HepG2 (cell line): ENCODE results near the gene MUC13. TPM values are rescaled to one million over a fixed set of nuclear protein-coding genes. Genes with fewer than 3 reads are reported as not detected.

Source experiments
- ATAC-seq: fragments of 200-7000 bp; cut with Tn5 transposase; 3 replicates; pipeline ENCODE4 v1.9.1; 2020; ENCODE audit warnings: mild to moderate bottlenecking, moderate library complexity
- BruUV-seq: library from RNA; stranded (reverse); fragments of 400-500 nt; replicated peaks from 2 replicates; lab custom pipeline; 2021; lab: Mats Ljungman, UMichigan
- CTCF ChIA-PET: fragments of 300-600 bp; formaldehyde crosslinking; extraction: SDS; loops from one replicate; lab custom pipeline; 2021; ENCODE audit warnings: low total read pairs, inconsistent platforms, low intra/inter-chr PET ratio; lab: Yijun Ruan, JAX
- POLR2A ChIA-PET: fragments of 350-600 bp; sonication (Branson Sonifier 250); formaldehyde crosslinking; loops from one replicate; lab custom pipeline; 2020; ENCODE audit warnings: antibody characterized with exemption, inconsistent platforms; lab: Yijun Ruan, JAX
- DNase-seq: peaks from one replicate; pipeline ENCODE4 v3.0.0-alpha.2; 2015; ENCODE audit warnings: low spot score
- FAIRE-seq: peaks from 3 replicates; lab custom pipeline; 2011; peaks lifted over from hg19 to GRCh38; lab: Jason Lieb, UNC
- H2AFZ ChIP-seq: one replicate; pipeline ENCODE4 v1.6.1; 2011; ENCODE audit warnings: low read length, inconsistent platforms
- H3K27ac ChIP-seq: fragments of 300-600 bp; 3 replicates; pipeline ENCODE4 v1.8.0; 2011; ENCODE audit warnings: mixed run types, mild to moderate bottlenecking, mixed read lengths, low read length, inconsistent platforms; ENCODE audit not compliant: insufficient read depth; ENCODE audit errors: extremely low read length
- H3K27me3 ChIP-seq, 2 experiments: fragments of 200-600 bp in 1 of 2; 2 replicates in 1 of 2; 3 replicates in 1 of 2; pipeline versions ENCODE4 v1.6.0 to v1.8.0; 2011; ENCODE audit warnings: low read length in 2 of 2, mild to moderate bottlenecking in 2 of 2, moderate library complexity in 2 of 2, inconsistent platforms in 1 of 2; ENCODE audit not compliant: insufficient read depth in 2 of 2, control insufficient read depth in 1 of 2
- H3K36me3 ChIP-seq, 2 experiments: fragments of 200-600 bp in 1 of 2; replicated peaks in 1 of 2; 2 replicates in 1 of 2; 3 replicates in 1 of 2; pipeline versions ENCODE4 v1.5.1 to v1.8.0; 2011; ENCODE audit warnings: low read length in 2 of 2, inconsistent platforms in 1 of 2; ENCODE audit not compliant: insufficient read depth in 2 of 2, control insufficient read depth in 1 of 2
- H3K4me1 ChIP-seq: 2 replicates; pipeline ENCODE4 v1.5.1; 2012; ENCODE audit warnings: low read length, inconsistent platforms; ENCODE audit not compliant: insufficient read depth
- H3K4me2 ChIP-seq: 2 replicates; pipeline ENCODE4 v1.6.0; 2011; ENCODE audit warnings: low read depth, low read length, inconsistent platforms
- H3K4me3 ChIP-seq, 3 experiments: fragments of 200-600 bp in 1 of 3; sonication (generic), shearing (Covaris generic) in 1 of 3; replicated peaks in 1 of 3; 2 replicates each; pipeline ENCODE4 v1.5.1; 2011 to 2016; ENCODE audit warnings: low read length in 3 of 3, inconsistent platforms in 2 of 3, low read depth in 2 of 3, mild to moderate bottlenecking in 2 of 3, control low read depth in 1 of 3, mixed read lengths in 1 of 3; ENCODE audit not compliant: insufficient read depth in 1 of 3
- H3K79me2 ChIP-seq: one replicate; pipeline ENCODE4 v1.6.1; 2011; ENCODE audit warnings: low read length, inconsistent platforms; ENCODE audit not compliant: insufficient read depth
- H3K9ac ChIP-seq: 2 replicates; pipeline ENCODE4 v1.6.0; 2011; ENCODE audit warnings: mild to moderate bottlenecking, low read depth, low read length, inconsistent platforms; ENCODE audit not compliant: insufficient read depth
- H3K9me3 ChIP-seq: 2 replicates; pipeline ENCODE4 v1.5.1; 2012; ENCODE audit warnings: mild to moderate bottlenecking, low read length
- H4K20me1 ChIP-seq: 2 replicates; pipeline ENCODE4 v1.6.0; 2011; ENCODE audit warnings: inconsistent platforms, mild to moderate bottlenecking, low read length, moderate library complexity; ENCODE audit not compliant: insufficient read depth
- BHLHE40 ChIP-seq: IDR thresholded peaks from 2 replicates; pipeline ENCODE4 v1.6.1; 2011; ENCODE audit warnings: low read length, improper control_type of control experiment
- HDAC1 ChIP-seq: sonication (generic); formaldehyde crosslinking; IDR thresholded peaks from 2 replicates; pipeline ENCODE4 v1.5.1; 2020; ENCODE audit warnings: mild to moderate bottlenecking, missing genetic modification reagents
- KDM1A ChIP-seq: IDR thresholded peaks from 2 replicates; pipeline ENCODE4 v1.6.1; 2016; ENCODE audit warnings: missing compliant biosample characterization
- NKX3-1 ChIP-seq: sonication (generic); formaldehyde crosslinking; IDR thresholded peaks from 2 replicates; pipeline ENCODE4 v1.5.0; 2020; ENCODE audit warnings: missing genetic modification reagents
- SNAPC4 ChIP-seq: sonication (generic); formaldehyde crosslinking; IDR thresholded peaks from 2 replicates; pipeline ENCODE4 v1.4.0; 2020; ENCODE audit warnings: mild to moderate bottlenecking, missing genetic modification reagents
- SOX13 ChIP-seq, 3 experiments: fragments of 450-650 bp in 1 of 3; sonication (generic) in 1 of 3; formaldehyde crosslinking in 1 of 3; IDR thresholded peaks in 2 of 3; conservative IDR thresholded peaks in 1 of 3; 2 replicates each; pipeline versions ENCODE4 v1.5.0 to v1.6.1; 2016 to 2020; ENCODE audit warnings: antibody characterized with exemption in 1 of 3, mild to moderate bottlenecking in 1 of 3, missing compliant biosample characterization in 1 of 3, missing genetic modification reagents in 1 of 3, moderate library complexity in 1 of 3
- XRCC5 ChIP-seq: fragments of 200-400 bp; formaldehyde crosslinking; optimal IDR thresholded peaks from 2 replicates; pipeline ENCODE3; 2017; ENCODE audit warnings: mild to moderate bottlenecking, low read length
- ZNF337 ChIP-seq: sonication (generic); formaldehyde crosslinking; IDR thresholded peaks from 2 replicates; pipeline ENCODE4 v1.5.1; 2020; ENCODE audit warnings: missing genetic modification reagents, low read depth, mild to moderate bottlenecking, borderline replicate concordance
- ZNF746 ChIP-seq: sonication (generic); formaldehyde crosslinking; IDR thresholded peaks from 2 replicates; pipeline ENCODE4 v1.8.0; 2022; ENCODE audit warnings: mild to moderate bottlenecking, missing genetic modification reagents
- ZNF850 ChIP-seq: sonication (generic); formaldehyde crosslinking; conservative IDR thresholded peaks from 2 replicates; pipeline ENCODE4 v1.9.0; 2021; ENCODE audit warnings: mild to moderate bottlenecking, missing genetic modification reagents
- WGBS: methylation state at CpG from one replicate; pipeline ENCODE4 v1.1.6; 2017; ENCODE audit warnings: low lambda C conversion rate; 5-methylcytosine and 5-hydroxymethylcytosine counted together
- in situ Hi-C: cut with HindIII; loops from 2 replicates; pipeline ENCODE4 v1.10.0; 2017; ENCODE audit warnings: low pct_unique_long_range_greater_than_20kb; ENCODE audit not compliant: extremely low pct_ligation_motif_present
- intact Hi-C: fragments of 100-400 bp; cut with micrococcal nuclease; formaldehyde crosslinking; loops from one replicate; pipeline ENCODE4 v1.10.0; 2022; ENCODE audit not compliant: unreplicated experiment
- polyA plus RNA-seq, 8 experiments: library from polyadenylated mRNA; depleted of rRNA in 3 of 8; stranded (reverse) in 7 of 8; unstranded in 1 of 8; fragments of >200 nt; fragmentation: Illumina TruSeq in 4 of 8; extraction: Trizol in 4 of 8; gene quantifications; 2 replicates each; pipeline versions ENCODE4 v1.2.1 to v1.2.3, GENCODE V29; 2011 to 2016; ENCODE audit warnings: low read depth in 4 of 8, missing spikeins in 1 of 8, mixed read lengths in 1 of 8; ENCODE audit not compliant: insufficient read depth in 1 of 8
- total RNA-seq, 5 experiments: library from RNA; depleted of rRNA; stranded (reverse); fragments of >200 nt; fragmentation: Illumina TruSeq; extraction: Trizol; gene quantifications; 2 replicates each; pipeline ENCODE4 v1.2.3, GENCODE V29; 2016; ENCODE audit warnings: low read depth in 1 of 5
- TF ChIP-seq, protein P1 (sequence below): IDR thresholded peaks from 2 replicates; pipeline ENCODE4 v1.6.1; 2016; ENCODE audit warnings: low read depth, borderline replicate concordance
- TF ChIP-seq, protein P2 (sequence below): IDR thresholded peaks from 2 replicates; pipeline ENCODE4 v1.6.1; 2016; ENCODE audit warnings: missing biosample characterization, missing genetic modification reagents, low read depth

The MUC13 gene
- total and polyA plus RNA-seq, 2 of the 13 experiments (the other 11 are each of a cell fraction or from before 2014, with no cell fraction given), result 0.04 to 1.2 TPM

- Histone ChIP-seq H3K79me2 (peaks cover 11% of the 10 kb centered on the region), H4K20me1 (no peaks in the 10 kb centered on the region), H3K27ac (no peak overlapping the region), H3K36me3 (no peaks in the 10 kb centered on the region), H3K4me1 (peaks cover 30% of the 10 kb centered on the region), H3K9me3 (no peaks in the 10 kb centered on the region), H3K27me3 (no peaks in the 10 kb centered on the region; a peak in 1 of 5 replicates), H3K4me2 (no peak overlapping the region), H3K4me3 (no peak overlapping the region), H2AFZ (no peak overlapping the region), H3K9ac (no peak overlapping the region)
- BruUV-seq, result no TSS peak
- POLR2A ChIA-PET, result no interaction called here
- TF ChIP-seq SNAPC4 (no peak), XRCC5 (no peak), ZNF746 (no peak), ZNF337 (CRISPR knock-in tag) (no peak), ZNF850 (CRISPR knock-in tag) (no peak), BHLHE40 (no peak), NKX3-1 (CRISPR knock-in tag) (no peak), HDAC1 (CRISPR knock-in tag) (no peak), KDM1A (CRISPR knock-in tag) (no peak), SOX13 (IDR thresholded peaks at IDR 0.05) (no peak), SOX13 (CRISPR knock-in tag; conservative IDR thresholded peaks at IDR 0.05 in 1 of 2, IDR thresholded peaks at IDR 0.05 in 1 of 2) (no peak)
- TF ChIP-seq, protein P1, sequence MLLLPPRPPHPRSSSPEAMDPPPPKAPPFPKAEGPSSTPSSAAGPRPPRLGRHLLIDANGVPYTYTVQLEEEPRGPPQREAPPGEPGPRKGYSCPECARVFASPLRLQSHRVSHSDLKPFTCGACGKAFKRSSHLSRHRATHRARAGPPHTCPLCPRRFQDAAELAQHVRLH (CRISPR knock-in tag), result no peak
- TF ChIP-seq, protein P2, sequence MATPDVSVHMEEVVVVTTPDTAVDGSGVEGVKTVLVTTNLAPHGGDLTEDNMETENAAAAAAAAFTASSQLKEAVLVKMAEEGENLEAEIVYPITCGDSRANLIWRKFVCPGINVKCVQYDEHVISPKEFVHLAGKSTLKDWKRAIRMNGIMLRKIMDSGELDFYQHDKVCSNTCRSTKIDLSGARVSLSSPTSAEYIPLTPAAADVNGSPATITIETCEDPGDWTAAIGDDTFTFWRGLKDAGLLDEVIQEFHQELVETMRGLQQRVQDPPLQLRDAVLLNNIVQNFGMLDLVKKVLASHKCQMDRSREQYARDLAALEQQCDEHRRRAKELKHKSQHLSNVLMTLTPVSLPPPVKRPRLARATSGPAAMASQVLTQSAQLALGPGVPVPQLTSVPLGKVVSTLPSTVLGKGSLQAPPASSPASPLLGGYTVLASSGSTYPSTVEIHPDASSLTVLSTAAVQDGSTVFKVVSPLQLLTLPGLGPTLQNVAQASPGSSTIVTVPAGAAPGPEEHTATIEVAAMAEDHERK (CRISPR knock-in tag), result no peak
- FAIRE-seq, result no peak
- CTCF ChIA-PET, result interaction anchor here (0.6 kb wide), 1 partner anchor 224 kb away, joined by 3 read pairs; no protein-coding TSS in a partner anchor
- no peak for DNase-seq
- ATAC-seq, result no peak
- in situ Hi-C loops (loop anchor here (5.0 to 10.0 kb wide), 2 partner anchors 143 to 340 kb away; no protein-coding TSS in a partner anchor), intact Hi-C loops (no loop called here)
- whole genome bisulfite sequencing, result 45% methylated on average over 6 of the region's 6 CpGs
Measured at GRCh38 chr3:124904835-124905492, 29.6 kb downstream of the MUC13 start.
